Left colon (tissue), 2 donors: ENCODE measurements around the gene MGAT5. TPM values are rescaled to one million over a fixed set of nuclear protein-coding genes. Genes with fewer than 3 reads are reported as not detected.

Experiments used
- ATAC-seq: fragments of 200-7000 bp; cut with Tn5 transposase; one replicate; pipeline ENCODE4 v1.9.1; 2020; ENCODE audit warnings: mild to moderate bottlenecking, moderate library complexity
- DNase-seq, 2 donors: peaks; one replicate each; pipeline ENCODE4 v3.0.0-alpha.2; 2020
- intact Hi-C, 2 donors: fragments of 100-400 bp; cut with DNase I in 1 of 2; cut with micrococcal nuclease in 1 of 2; formaldehyde crosslinking; loops; one replicate each; pipeline versions ENCODE4 v1.11.2 to v1.14.0; 2022; cut with DNase I, micrococcal nuclease
- total RNA-seq, 2 donors: library from RNA; stranded (reverse); fragmentation: NEBNext Ultra II Directional; extraction: Animal tissue kit (Norgen Biotek cat#: 25700); gene quantifications; one replicate each; pipeline ENCODE4 v1.2.1, GENCODE V29; 2021
- donor health status: DM: no; HTN: no; CAD: no.
- donor health status: DM: yes; HTN: yes; CAD: no.

MGAT5 gene
- total RNA-seq, 2 donors from 2014 or later: 62.1 to 93.6 TPM

- ATAC-seq: no peak
- intact Hi-C loops: no loop called here
- no peak for DNase-seq
Observed at GRCh38 chr2:134271758-134272157, 17.9 kb downstream of the MGAT5 start.

GRCh38 chr2:134272806-134273205, 18.9 kb downstream of the MGAT5 start:
- intact Hi-C loops: no loop called here
- DNase-seq (no peak), ATAC-seq (no peak)

- ATAC-seq (no peak), DNase-seq (no peak)
- intact Hi-C loops: no loop called here
Observed at GRCh38 chr2:134273256-134273983, 19.5 kb downstream of the MGAT5 start.

- ATAC-seq (no peak), DNase-seq (no peak)
- intact Hi-C loops: no loop called here
Observed at GRCh38 chr2:134274121-134274520, 20.2 kb downstream of the MGAT5 start.

- DNase-seq (no peak), ATAC-seq (no peak)
- intact Hi-C loops: no loop called here
Observed at GRCh38 chr2:134275058-134275862, 21.4 kb downstream of the MGAT5 start.

GRCh38 chr2:134276381-134277172, 22.7 kb downstream of the MGAT5 start:
- no peak for ATAC-seq
- no peak for DNase-seq
- intact Hi-C loops: no loop called here

GRCh38 chr2:134277223-134277622, 23.4 kb downstream of the MGAT5 start:
- no peak for ATAC-seq
- DNase-seq: no peak
- intact Hi-C loops: no loop called here

- intact Hi-C loops: no loop called here
- ATAC-seq: no peak
- no peak for DNase-seq
Observed at GRCh38 chr2:134278553-134278952, 24.7 kb downstream of the MGAT5 start.

GRCh38 chr2:134279417-134279816, 25.5 kb downstream of the MGAT5 start:
- DNase-seq: no peak
- ATAC-seq: no peak
- intact Hi-C loops: no loop called here

- no peak for DNase-seq
- intact Hi-C loops: no loop called here
- ATAC-seq: no peak
Observed at GRCh38 chr2:134280231-134280630, 26.4 kb downstream of the MGAT5 start.

GRCh38 chr2:134280726-134281125, 26.9 kb downstream of the MGAT5 start:
- ATAC-seq: no peak
- intact Hi-C loops: no loop called here
- no peak for DNase-seq

- no peak for DNase-seq
- ATAC-seq: no peak
- intact Hi-C loops: no loop called here
Observed at GRCh38 chr2:134281815-134282419, 28.0 kb downstream of the MGAT5 start.

GRCh38 chr2:134282629-134283400, 28.9 kb downstream of the MGAT5 start:
- intact Hi-C loops: no loop called here
- ATAC-seq: peak; percentile 21
- no peak for DNase-seq

- intact Hi-C loops: no loop called here
- DNase-seq (no peak), ATAC-seq (no peak)
Observed at GRCh38 chr2:134283661-134284060, 29.8 kb downstream of the MGAT5 start.

- no peak for DNase-seq
- ATAC-seq: no peak
- intact Hi-C loops: no loop called here
Observed at GRCh38 chr2:134284119-134284670, 30.3 kb downstream of the MGAT5 start.

- intact Hi-C loops: no loop called here
- DNase-seq (no peak), ATAC-seq (no peak)
Observed at GRCh38 chr2:134287323-134287722, 33.5 kb downstream of the MGAT5 start.

- DNase-seq (no peak), ATAC-seq (no peak)
- intact Hi-C loops: no loop called here
Observed at GRCh38 chr2:134288814-134289213, 34.9 kb downstream of the MGAT5 start.

- intact Hi-C loops: no loop called here
- ATAC-seq (no peak), DNase-seq (no peak)
Observed at GRCh38 chr2:134289225-134289624, 35.4 kb downstream of the MGAT5 start.
